HepG2 (cell line): ENCODE data around the gene CCDC191. TPM values are rescaled to one million over a fixed set of nuclear protein-coding genes. Genes with fewer than 3 reads are reported as not detected.

ENCODE experiments used
- ATAC-seq: fragments of 200-7000 bp; cut with Tn5 transposase; 3 replicates; pipeline ENCODE4 v1.9.1; 2020; ENCODE audit warnings: mild to moderate bottlenecking, moderate library complexity
- BruUV-seq: library from RNA; stranded (reverse); fragments of 400-500 nt; replicated peaks from 2 replicates; lab custom pipeline; 2021; lab: Mats Ljungman, UMichigan
- CTCF ChIA-PET: fragments of 300-600 bp; formaldehyde crosslinking; extraction: SDS; loops from one replicate; lab custom pipeline; 2021; ENCODE audit warnings: low total read pairs, inconsistent platforms, low intra/inter-chr PET ratio; lab: Yijun Ruan, JAX
- POLR2A ChIA-PET: fragments of 350-600 bp; sonication (Branson Sonifier 250); formaldehyde crosslinking; loops from one replicate; lab custom pipeline; 2020; ENCODE audit warnings: antibody characterized with exemption, inconsistent platforms; lab: Yijun Ruan, JAX
- DNase-seq: peaks from one replicate; pipeline ENCODE4 v3.0.0-alpha.2; 2015; ENCODE audit warnings: low spot score
- FAIRE-seq: peaks from 3 replicates; lab custom pipeline; 2011; peaks lifted over from hg19 to GRCh38; lab: Jason Lieb, UNC
- H2AFZ ChIP-seq: one replicate; pipeline ENCODE4 v1.6.1; 2011; ENCODE audit warnings: low read length, inconsistent platforms
- H3K27ac ChIP-seq: fragments of 300-600 bp; 3 replicates; pipeline ENCODE4 v1.8.0; 2011; ENCODE audit warnings: mixed run types, mild to moderate bottlenecking, mixed read lengths, low read length, inconsistent platforms; ENCODE audit not compliant: insufficient read depth; ENCODE audit errors: extremely low read length
- H3K27me3 ChIP-seq, 2 experiments: fragments of 200-600 bp in 1 of 2; 2 replicates in 1 of 2; 3 replicates in 1 of 2; pipeline versions ENCODE4 v1.6.0 to v1.8.0; 2011; ENCODE audit warnings: low read length in 2 of 2, mild to moderate bottlenecking in 2 of 2, moderate library complexity in 2 of 2, inconsistent platforms in 1 of 2; ENCODE audit not compliant: insufficient read depth in 2 of 2, control insufficient read depth in 1 of 2
- H3K36me3 ChIP-seq, 2 experiments: fragments of 200-600 bp in 1 of 2; replicated peaks in 1 of 2; 2 replicates in 1 of 2; 3 replicates in 1 of 2; pipeline versions ENCODE4 v1.5.1 to v1.8.0; 2011; ENCODE audit warnings: low read length in 2 of 2, inconsistent platforms in 1 of 2; ENCODE audit not compliant: insufficient read depth in 2 of 2, control insufficient read depth in 1 of 2
- H3K4me1 ChIP-seq: 2 replicates; pipeline ENCODE4 v1.5.1; 2012; ENCODE audit warnings: low read length, inconsistent platforms; ENCODE audit not compliant: insufficient read depth
- H3K4me2 ChIP-seq: 2 replicates; pipeline ENCODE4 v1.6.0; 2011; ENCODE audit warnings: low read depth, low read length, inconsistent platforms
- H3K4me3 ChIP-seq, 3 experiments: fragments of 200-600 bp in 1 of 3; sonication (generic), shearing (Covaris generic) in 1 of 3; replicated peaks in 1 of 3; 2 replicates each; pipeline ENCODE4 v1.5.1; 2011 to 2016; ENCODE audit warnings: low read length in 3 of 3, inconsistent platforms in 2 of 3, low read depth in 2 of 3, mild to moderate bottlenecking in 2 of 3, control low read depth in 1 of 3, mixed read lengths in 1 of 3; ENCODE audit not compliant: insufficient read depth in 1 of 3
- H3K79me2 ChIP-seq: one replicate; pipeline ENCODE4 v1.6.1; 2011; ENCODE audit warnings: low read length, inconsistent platforms; ENCODE audit not compliant: insufficient read depth
- H3K9ac ChIP-seq: 2 replicates; pipeline ENCODE4 v1.6.0; 2011; ENCODE audit warnings: mild to moderate bottlenecking, low read depth, low read length, inconsistent platforms; ENCODE audit not compliant: insufficient read depth
- H3K9me3 ChIP-seq: 2 replicates; pipeline ENCODE4 v1.5.1; 2012; ENCODE audit warnings: mild to moderate bottlenecking, low read length
- H4K20me1 ChIP-seq: 2 replicates; pipeline ENCODE4 v1.6.0; 2011; ENCODE audit warnings: inconsistent platforms, mild to moderate bottlenecking, low read length, moderate library complexity; ENCODE audit not compliant: insufficient read depth
- BRD4 ChIP-seq: sonication (generic); formaldehyde crosslinking; IDR thresholded peaks from 2 replicates; pipeline ENCODE4 v1.4.0; 2020; ENCODE audit warnings: missing genetic modification reagents
- CENPX ChIP-seq: sonication (generic); formaldehyde crosslinking; IDR thresholded peaks from 2 replicates; pipeline ENCODE4 v1.9.0; 2021; ENCODE audit warnings: mild to moderate bottlenecking, missing genetic modification reagents, moderate library complexity
- MAFK ChIP-seq, 2 experiments: IDR thresholded peaks in 1 of 2; conservative IDR thresholded peaks in 1 of 2; 2 replicates each; pipeline ENCODE4 v1.6.1; 2011; ENCODE audit warnings: improper control_type of control experiment in 2 of 2, low read length in 2 of 2
- MED8 ChIP-seq: sonication (generic); formaldehyde crosslinking; IDR thresholded peaks from 2 replicates; pipeline ENCODE4 v1.8.1; 2023; ENCODE audit warnings: mild to moderate bottlenecking, missing genetic modification reagents; ENCODE audit not compliant: insufficient replicate concordance
- SALL2 ChIP-seq: sonication (generic); formaldehyde crosslinking; IDR thresholded peaks from 2 replicates; pipeline ENCODE4 v1.8.1; 2023; ENCODE audit warnings: mild to moderate bottlenecking, missing genetic modification reagents, inconsistent platforms
- ZMAT3 ChIP-seq: sonication (generic); formaldehyde crosslinking; conservative IDR thresholded peaks from 2 replicates; pipeline ENCODE4 v1.7.0; 2021; ENCODE audit warnings: missing genetic modification reagents
- ZNF160 ChIP-seq: sonication (generic); formaldehyde crosslinking; IDR thresholded peaks from 2 replicates; pipeline ENCODE4 v1.8.0; 2022; ENCODE audit warnings: mild to moderate bottlenecking, inconsistent platforms, missing genetic modification reagents
- ZNF3 ChIP-seq: IDR thresholded peaks from 2 replicates; pipeline ENCODE4 v1.7.0; 2017; ENCODE audit warnings: inconsistent platforms
- ZNF350 ChIP-seq: sonication (generic); formaldehyde crosslinking; IDR thresholded peaks from 2 replicates; pipeline ENCODE4 v1.4.0; 2020; ENCODE audit warnings: mild to moderate bottlenecking, low read depth, missing genetic modification reagents, borderline replicate concordance
- in situ Hi-C: cut with HindIII; loops from 2 replicates; pipeline ENCODE4 v1.10.0; 2017; ENCODE audit warnings: low pct_unique_long_range_greater_than_20kb; ENCODE audit not compliant: extremely low pct_ligation_motif_present
- intact Hi-C: fragments of 100-400 bp; cut with micrococcal nuclease; formaldehyde crosslinking; loops from one replicate; pipeline ENCODE4 v1.10.0; 2022; ENCODE audit not compliant: unreplicated experiment
- polyA plus RNA-seq, 8 experiments: library from polyadenylated mRNA; depleted of rRNA in 3 of 8; stranded (reverse) in 7 of 8; unstranded in 1 of 8; fragments of >200 nt; fragmentation: Illumina TruSeq in 4 of 8; extraction: Trizol in 4 of 8; gene quantifications; 2 replicates each; pipeline versions ENCODE4 v1.2.1 to v1.2.3, GENCODE V29; 2011 to 2016; ENCODE audit warnings: low read depth in 4 of 8, missing spikeins in 1 of 8, mixed read lengths in 1 of 8; ENCODE audit not compliant: insufficient read depth in 1 of 8
- total RNA-seq, 5 experiments: library from RNA; depleted of rRNA; stranded (reverse); fragments of >200 nt; fragmentation: Illumina TruSeq; extraction: Trizol; gene quantifications; 2 replicates each; pipeline ENCODE4 v1.2.3, GENCODE V29; 2016; ENCODE audit warnings: low read depth in 1 of 5
- TF ChIP-seq, protein P1 (sequence below): sonication (generic); formaldehyde crosslinking; IDR thresholded peaks from 2 replicates; pipeline ENCODE4 v1.4.0; 2020; ENCODE audit warnings: mild to moderate bottlenecking, low read depth, missing genetic modification reagents
- TF ChIP-seq, protein P2 (sequence below): sonication (generic); formaldehyde crosslinking; IDR thresholded peaks from 2 replicates; pipeline ENCODE4 v1.9.0; 2021; ENCODE audit warnings: missing genetic modification reagents, borderline replicate concordance
- TF ChIP-seq, protein P3 (sequence below): sonication (generic); formaldehyde crosslinking; IDR thresholded peaks from 2 replicates; pipeline ENCODE4 v1.8.1; 2023; ENCODE audit warnings: mild to moderate bottlenecking, missing genetic modification reagents, borderline replicate concordance
- TF ChIP-seq, protein P4 (sequence below): sonication (generic); formaldehyde crosslinking; IDR thresholded peaks from 2 replicates; pipeline ENCODE4 v1.5.1; 2020; ENCODE audit warnings: missing genetic modification reagents, mild to moderate bottlenecking, borderline replicate concordance
- TF ChIP-seq, protein P5 (sequence below): sonication (generic); formaldehyde crosslinking; IDR thresholded peaks from 2 replicates; pipeline ENCODE4 v1.5.0; 2020; ENCODE audit warnings: missing genetic modification reagents

CCDC191 gene
- total and polyA plus RNA-seq, 2 of the 13 experiments (the other 11 are each of a cell fraction or from before 2014, with no cell fraction given): 0.91 to 1.4 TPM

DNA sequence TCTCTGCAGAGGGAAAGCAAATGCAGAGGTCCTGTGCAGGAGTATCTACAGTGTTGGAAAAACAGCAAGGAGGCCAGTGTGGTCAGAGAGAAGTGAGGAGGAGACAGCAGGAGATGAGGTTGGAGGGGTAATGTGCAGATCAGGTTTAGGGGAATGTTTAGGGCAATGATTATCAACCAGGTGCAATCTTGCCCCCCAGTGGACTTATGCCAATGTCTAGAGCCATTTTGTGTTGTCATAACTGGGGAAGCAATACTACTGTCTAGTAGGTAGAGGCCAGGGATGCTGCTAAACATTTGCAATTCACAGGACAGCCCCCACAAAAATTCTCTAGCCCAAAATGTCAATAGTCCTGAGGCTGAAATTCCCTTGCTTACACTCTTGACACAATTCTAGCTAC, 13.1 kb downstream of the CCDC191 start:
- BruUV-seq: no TSS peak
- H3K9ac ChIP-seq: no peak overlapping the region
- H3K4me2 ChIP-seq: no peak overlapping the region
- no peak for DNase-seq
- H3K27me3 ChIP-seq: no peaks in the 10 kb centered on the region
- in situ Hi-C loops (no loop called here), intact Hi-C loops (no loop called here)
- FAIRE-seq: no peak
- no peaks in the 10 kb centered on the region for H3K79me2 ChIP-seq
- no peaks in the 10 kb centered on the region for H3K9me3 ChIP-seq
- no peaks in the 10 kb centered on the region for H3K4me1 ChIP-seq
- ATAC-seq: no peak
- no peak overlapping the region for H2AFZ ChIP-seq
- ChIA-PET POLR2A (no interaction called here), CTCF (no interaction called here)
- H3K4me3 ChIP-seq: no peak overlapping the region
- H3K27ac ChIP-seq: no peak overlapping the region
- H3K36me3 ChIP-seq: no peaks in the 10 kb centered on the region
- no peaks in the 10 kb centered on the region for H4K20me1 ChIP-seq
- TF ChIP-seq ZNF350 (CRISPR knock-in tag) (no peak), ZNF160 (CRISPR knock-in tag) (no peak), MED8 (no peak), CENPX (no peak), ZNF3 (no peak), ZMAT3 (CRISPR knock-in tag) (no peak), SALL2 (CRISPR knock-in tag) (no peak), BRD4 (CRISPR knock-in tag) (no peak), MAFK (conservative IDR thresholded peaks at IDR 0.05 in 1 of 2, IDR thresholded peaks at IDR 0.05 in 1 of 2; ENCODE audit: low read length in 2 of 2) (no peak)
- TF ChIP-seq, protein P1, sequence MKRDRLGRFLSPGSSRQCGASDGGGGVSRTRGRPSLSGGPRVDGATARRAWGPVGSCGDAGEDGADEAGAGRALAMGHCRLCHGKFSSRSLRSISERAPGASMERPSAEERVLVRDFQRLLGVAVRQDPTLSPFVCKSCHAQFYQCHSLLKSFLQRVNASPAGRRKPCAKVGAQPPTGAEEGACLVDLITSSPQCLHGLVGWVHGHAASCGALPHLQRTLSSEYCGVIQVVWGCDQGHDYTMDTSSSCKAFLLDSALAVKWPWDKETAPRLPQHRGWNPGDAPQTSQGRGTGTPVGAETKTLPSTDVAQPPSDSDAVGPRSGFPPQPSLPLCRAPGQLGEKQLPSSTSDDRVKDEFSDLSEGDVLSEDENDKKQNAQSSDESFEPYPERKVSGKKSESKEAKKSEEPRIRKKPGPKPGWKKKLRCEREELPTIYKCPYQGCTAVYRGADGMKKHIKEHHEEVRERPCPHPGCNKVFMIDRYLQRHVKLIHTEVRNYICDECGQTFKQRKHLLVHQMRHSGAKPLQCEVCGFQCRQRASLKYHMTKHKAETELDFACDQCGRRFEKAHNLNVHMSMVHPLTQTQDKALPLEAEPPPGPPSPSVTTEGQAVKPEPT (CRISPR knock-in tag): no peak
- TF ChIP-seq, protein P2, sequence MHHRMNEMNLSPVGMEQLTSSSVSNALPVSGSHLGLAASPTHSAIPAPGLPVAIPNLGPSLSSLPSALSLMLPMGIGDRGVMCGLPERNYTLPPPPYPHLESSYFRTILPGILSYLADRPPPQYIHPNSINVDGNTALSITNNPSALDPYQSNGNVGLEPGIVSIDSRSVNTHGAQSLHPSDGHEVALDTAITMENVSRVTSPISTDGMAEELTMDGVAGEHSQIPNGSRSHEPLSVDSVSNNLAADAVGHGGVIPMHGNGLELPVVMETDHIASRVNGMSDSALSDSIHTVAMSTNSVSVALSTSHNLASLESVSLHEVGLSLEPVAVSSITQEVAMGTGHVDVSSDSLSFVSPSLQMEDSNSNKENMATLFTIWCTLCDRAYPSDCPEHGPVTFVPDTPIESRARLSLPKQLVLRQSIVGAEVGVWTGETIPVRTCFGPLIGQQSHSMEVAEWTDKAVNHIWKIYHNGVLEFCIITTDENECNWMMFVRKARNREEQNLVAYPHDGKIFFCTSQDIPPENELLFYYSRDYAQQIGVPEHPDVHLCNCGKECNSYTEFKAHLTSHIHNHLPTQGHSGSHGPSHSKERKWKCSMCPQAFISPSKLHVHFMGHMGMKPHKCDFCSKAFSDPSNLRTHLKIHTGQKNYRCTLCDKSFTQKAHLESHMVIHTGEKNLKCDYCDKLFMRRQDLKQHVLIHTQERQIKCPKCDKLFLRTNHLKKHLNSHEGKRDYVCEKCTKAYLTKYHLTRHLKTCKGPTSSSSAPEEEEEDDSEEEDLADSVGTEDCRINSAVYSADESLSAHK (CRISPR knock-in tag): no peak
- TF ChIP-seq, protein P3, sequence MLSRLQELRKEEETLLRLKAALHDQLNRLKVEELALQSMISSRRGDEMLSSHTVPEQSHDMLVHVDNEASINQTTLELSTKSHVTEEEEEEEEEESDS (CRISPR knock-in tag): no peak
- TF ChIP-seq, protein P4, sequence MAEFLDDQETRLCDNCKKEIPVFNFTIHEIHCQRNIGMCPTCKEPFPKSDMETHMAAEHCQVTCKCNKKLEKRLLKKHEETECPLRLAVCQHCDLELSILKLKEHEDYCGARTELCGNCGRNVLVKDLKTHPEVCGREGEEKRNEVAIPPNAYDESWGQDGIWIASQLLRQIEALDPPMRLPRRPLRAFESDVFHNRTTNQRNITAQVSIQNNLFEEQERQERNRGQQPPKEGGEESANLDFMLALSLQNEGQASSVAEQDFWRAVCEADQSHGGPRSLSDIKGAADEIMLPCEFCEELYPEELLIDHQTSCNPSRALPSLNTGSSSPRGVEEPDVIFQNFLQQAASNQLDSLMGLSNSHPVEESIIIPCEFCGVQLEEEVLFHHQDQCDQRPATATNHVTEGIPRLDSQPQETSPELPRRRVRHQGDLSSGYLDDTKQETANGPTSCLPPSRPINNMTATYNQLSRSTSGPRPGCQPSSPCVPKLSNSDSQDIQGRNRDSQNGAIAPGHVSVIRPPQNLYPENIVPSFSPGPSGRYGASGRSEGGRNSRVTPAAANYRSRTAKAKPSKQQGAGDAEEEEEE (CRISPR knock-in tag): no peak
- TF ChIP-seq, protein P5, sequence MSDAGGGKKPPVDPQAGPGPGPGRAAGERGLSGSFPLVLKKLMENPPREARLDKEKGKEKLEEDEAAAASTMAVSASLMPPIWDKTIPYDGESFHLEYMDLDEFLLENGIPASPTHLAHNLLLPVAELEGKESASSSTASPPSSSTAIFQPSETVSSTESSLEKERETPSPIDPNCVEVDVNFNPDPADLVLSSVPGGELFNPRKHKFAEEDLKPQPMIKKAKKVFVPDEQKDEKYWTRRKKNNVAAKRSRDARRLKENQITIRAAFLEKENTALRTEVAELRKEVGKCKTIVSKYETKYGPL (CRISPR knock-in tag): no peak
